Non-pigmented ciliary epithelial cell (primary cell): ENCODE results near the gene SPATA31A3.
"Not testable (repeated sequence)": the region's sequence is repeated elsewhere in the genome, so short reads cannot be mapped to it uniquely, and the experiment has no call there.

Experiments
- DNase-seq: peaks from one replicate; pipeline ENCODE4 v3.0.0-alpha.2; 2010; ENCODE audit warnings: low read depth

SPATA31A3 gene

GRCh38 chr9:66992450-66992849 lies at the start of gene SPATA31A3:
SPATA31A3 (minus strand) TSS chr9:66992550; CDS start chr9:66992521, 29 bp downstream.
- DNase-seq: not testable (repeated sequence)

GRCh38 chr9:66952576-66952975 lies 39.8 kb downstream of the SPATA31A3 start:
- peak; percentile 5 for DNase-seq

GRCh38 chr9:66942400-66943155 lies 49.8 kb downstream of the SPATA31A3 start:
- not testable (repeated sequence) for DNase-seq

GRCh38 chr9:66939878-66940830 lies 52.2 kb downstream of the SPATA31A3 start:
- DNase-seq: not testable (repeated sequence)

- DNase-seq: not testable (repeated sequence)
Measured at GRCh38 chr9:66938322-66938721, 54.0 kb downstream of the SPATA31A3 start.

- not testable (repeated sequence) for DNase-seq
Measured at GRCh38 chr9:66937662-66938061, 54.7 kb downstream of the SPATA31A3 start.
